Panc1 (cell line): ENCODE measurements around the gene NQO1.

Experiments used
- CTCF ChIP-seq: fragments of 450-650 bp; IDR thresholded peaks from 2 replicates; pipeline ENCODE4 v1.5.1; 2017; ENCODE audit warnings: mild to moderate bottlenecking
- POLR2AphosphoS5 ChIP-seq: IDR thresholded peaks from 2 replicates; pipeline ENCODE4 v1.6.1; 2012; ENCODE audit warnings: mild to moderate bottlenecking, low read depth, low read length, moderate library complexity
- REST ChIP-seq, 2 experiments: IDR thresholded peaks; 2 replicates each; pipeline ENCODE4 v1.6.1; 2011 to 2012; ENCODE audit warnings: low read depth in 2 of 2, control low read depth in 1 of 2, low read length in 1 of 2, mild to moderate bottlenecking in 1 of 2, moderate library complexity in 1 of 2; ENCODE audit not compliant: insufficient read depth in 1 of 2
- SIN3A ChIP-seq: IDR thresholded peaks from 2 replicates; pipeline ENCODE4 v1.6.1; 2012; ENCODE audit warnings: low read depth, mild to moderate bottlenecking, low read length, moderate library complexity, borderline replicate concordance; ENCODE audit not compliant: insufficient read depth
- TCF7L2 ChIP-seq: IDR thresholded peaks from 2 replicates; pipeline ENCODE4 v1.6.1; 2011; ENCODE audit warnings: mild to moderate bottlenecking, low read depth, low read length, inconsistent platforms

- no peak for TF ChIP-seq CTCF
- TF ChIP-seq REST (IDR thresholded peaks at IDR 0.05; ENCODE audit: insufficient read depth in 1 of 2, low read depth in 2 of 2, low read length in 1 of 2), result no peak
- no peak for TF ChIP-seq TCF7L2
- TF ChIP-seq POLR2AphosphoS5, result no peak
- no peak for TF ChIP-seq SIN3A
Observed at GRCh38 chr16:69744363-69745231, 18.2 kb upstream of the NQO1 start.
